HFFc6 (cell line): ENCODE data around the gene CELF3. TPM values are rescaled to one million over a fixed set of nuclear protein-coding genes. Genes with fewer than 3 reads are reported as not detected.
"Not testable (repeated sequence)": the region's sequence is repeated elsewhere in the genome, so short reads cannot be mapped to it uniquely, and the experiment has no call there.

ENCODE experiments used
- DNase-seq: peaks from one replicate; pipeline ENCODE4 v3.0.0-alpha.2; 2018
- H3K27ac Mint-ChIP-seq: 2 replicates; pipeline ENCODE4 v1.8.0; 2020; ENCODE audit warnings: mild to moderate bottlenecking, mixed read lengths
- H3K27me3 Mint-ChIP-seq: 2 replicates; pipeline ENCODE4 v1.8.0; 2021; ENCODE audit warnings: mild to moderate bottlenecking, moderate library complexity, mixed read lengths; ENCODE audit not compliant: insufficient read depth
- H3K36me3 Mint-ChIP-seq: 2 replicates; pipeline ENCODE4 v1.8.0; 2021; ENCODE audit warnings: low read depth, mixed read lengths
- H3K4me1 Mint-ChIP-seq: 2 replicates; pipeline ENCODE4 v1.8.0; 2020; ENCODE audit warnings: low read depth, mixed read lengths
- H3K4me3 Mint-ChIP-seq: 2 replicates; pipeline ENCODE4 v1.8.0; 2020; ENCODE audit warnings: mild to moderate bottlenecking, moderate library complexity, mixed read lengths
- H3K9me3 Mint-ChIP-seq: 2 replicates; pipeline ENCODE4 v1.8.0; 2020; ENCODE audit warnings: mild to moderate bottlenecking, mixed read lengths
- CTCF ChIP-seq: fragments of 200-600 bp; sonication (generic); IDR thresholded peaks from 2 replicates; pipeline ENCODE4 v1.5.0; 2021; ENCODE audit warnings: antibody characterized with exemption, mild to moderate bottlenecking
- total RNA-seq, 6 experiments: library from RNA; stranded (reverse); fragmentation: NEBNext Ultra II Directional; extraction: Animal tissue kit (Norgen Biotek cat#: 25700); gene quantifications; 2 replicates in 1 of 6; 3 replicates in 5 of 6; pipeline ENCODE4 v1.2.3, GENCODE V29; 2021

CELF3 gene
- total RNA-seq, 6 experiments from 2014 or later = not detected

- Mint-ChIP-seq H3K9me3 (no peaks in the 10 kb centered on the region), H3K4me3 (no peak overlapping the region), H3K36me3 (0 out of 2 replicates have a peak, but pooled peaks cover 4% of the 10 kb centered on the region), H3K27me3 (no peaks in the 10 kb centered on the region; the same call in 1 of the 2 replicates), H3K27ac (no peak overlapping the region), H3K4me1 (no peaks in the 10 kb centered on the region)
- no peak for DNase-seq
- no peak for TF ChIP-seq CTCF
These were observed 27.1 kb downstream of the CELF3 start for GRCh38 chr1:151689494-151689893.

- H3K27me3 Mint-ChIP-seq = no peaks in the 10 kb centered on the region; the same call in 1 of the 2 replicates
- H3K27ac Mint-ChIP-seq = no peak overlapping the region
- H3K4me3 Mint-ChIP-seq = no peak overlapping the region
- no peak for TF ChIP-seq CTCF
- no peaks in the 10 kb centered on the region for H3K9me3 Mint-ChIP-seq
- peaks cover 10% of the 10 kb centered on the region for H3K4me1 Mint-ChIP-seq
- H3K36me3 Mint-ChIP-seq = 0 out of 2 replicates have a peak, but pooled peaks cover 9% of the 10 kb centered on the region
- DNase-seq = no peak
These were observed 30.0 kb downstream of the CELF3 start for GRCh38 chr1:151686561-151686960.

GRCh38 chr1:151684128-151684527 lies 32.5 kb downstream of the CELF3 start:
- Mint-ChIP-seq H3K36me3 (0 out of 2 replicates have a peak, but pooled peaks cover 12% of the 10 kb centered on the region), H3K4me1 (peaks cover 34% of the 10 kb centered on the region), H3K27ac (no peak overlapping the region), H3K4me3 (no peak overlapping the region), H3K27me3 (no peaks in the 10 kb centered on the region; the same call in 1 of the 2 replicates), H3K9me3 (no peaks in the 10 kb centered on the region)
- no peak for TF ChIP-seq CTCF
- no peak for DNase-seq

GRCh38 chr1:151682901-151683300 lies 33.7 kb downstream of the CELF3 start:
- H3K27ac Mint-ChIP-seq, H3K27me3 Mint-ChIP-seq, H3K36me3 Mint-ChIP-seq, H3K9me3 Mint-ChIP-seq, DNase-seq, H3K4me3 Mint-ChIP-seq: not testable (repeated sequence)
- peaks cover 34% of the 10 kb centered on the region for H3K4me1 Mint-ChIP-seq

GRCh38 chr1:151681923-151682322 lies 34.7 kb downstream of the CELF3 start:
- peak overlapping the region; percentile 90 for H3K27ac Mint-ChIP-seq
- DNase-seq = no peak
- peaks cover 34% of the 10 kb centered on the region for H3K4me1 Mint-ChIP-seq
- H3K27me3 Mint-ChIP-seq = no peaks in the 10 kb centered on the region; the same call in 1 of the 2 replicates
- no peak for TF ChIP-seq CTCF
- H3K36me3 Mint-ChIP-seq = 0 out of 2 replicates have a peak, but pooled peaks cover 8% of the 10 kb centered on the region
- H3K9me3 Mint-ChIP-seq = no peaks in the 10 kb centered on the region
- H3K4me3 Mint-ChIP-seq = peak overlapping the region; percentile 75

- DNase-seq = peak; percentile 85
- Mint-ChIP-seq H3K27me3 (no peaks in the 10 kb centered on the region), H3K27ac (peak overlapping the region; percentile 90), H3K4me3 (peak overlapping the region; percentile 77), H3K9me3 (no peaks in the 10 kb centered on the region), H3K36me3 (0 out of 2 replicates have a peak, but pooled peaks cover 8% of the 10 kb centered on the region), H3K4me1 (peaks cover 34% of the 10 kb centered on the region)
- TF ChIP-seq CTCF = no peak
These were observed 35.8 kb downstream of the CELF3 start for GRCh38 chr1:151680826-151681225.
